GM21367 (cell line): Measurements from ENCODE around the gene ATP8A2.
"Not testable (repeated sequence)": the region's sequence is repeated elsewhere in the genome, so short reads cannot be mapped to it uniquely, and the experiment has no call there.

Experiments
- ATAC-seq: cut with Tn5 transposase; IDR thresholded peaks from one replicate; pipeline ENCODE4 v1.9.1; 2021; ENCODE audit not compliant: unreplicated experiment

Gene ATP8A2

GRCh38 chr13:25945596-25945995, 573.8 kb downstream of the ATP8A2 start:
- ATAC-seq: no peak

- no peak for ATAC-seq
Observed at GRCh38 chr13:25946321-25946720, 574.5 kb downstream of the ATP8A2 start.

GRCh38 chr13:25948910-25949309, 577.1 kb downstream of the ATP8A2 start:
- no peak for ATAC-seq

GRCh38 chr13:25951831-25952230, 580.1 kb downstream of the ATP8A2 start:
- no peak for ATAC-seq

- not testable (repeated sequence) for ATAC-seq
Observed at GRCh38 chr13:25954080-25954479, 582.3 kb downstream of the ATP8A2 start.

- not testable (repeated sequence) for ATAC-seq
Observed at GRCh38 chr13:25954943-25955342, 583.2 kb downstream of the ATP8A2 start.

GRCh38 chr13:25958986-25959385, 587.2 kb downstream of the ATP8A2 start:
- no peak for ATAC-seq

GRCh38 chr13:25961294-25961693, 589.5 kb downstream of the ATP8A2 start:
- ATAC-seq: no peak

- ATAC-seq: no peak
Observed at GRCh38 chr13:25963674-25964073, 591.9 kb downstream of the ATP8A2 start.

GRCh38 chr13:25965596-25965995, 593.8 kb downstream of the ATP8A2 start:
- no peak for ATAC-seq

- no peak for ATAC-seq
Observed at GRCh38 chr13:25966086-25966485, 594.3 kb downstream of the ATP8A2 start.

- no peak for ATAC-seq
Observed at GRCh38 chr13:25967144-25967543, 595.4 kb downstream of the ATP8A2 start.

- no peak for ATAC-seq
Observed at GRCh38 chr13:25971047-25971446, 599.3 kb downstream of the ATP8A2 start.

- no peak for ATAC-seq
Observed at GRCh38 chr13:25971459-25972145, 599.8 kb downstream of the ATP8A2 start.

GRCh38 chr13:25973085-25973484, 601.3 kb downstream of the ATP8A2 start:
- ATAC-seq: no peak

GRCh38 chr13:25973576-25973975, 601.8 kb downstream of the ATP8A2 start:
- no peak for ATAC-seq

- ATAC-seq: no peak
Observed at GRCh38 chr13:25977216-25977615, 605.4 kb downstream of the ATP8A2 start.

- no peak for ATAC-seq
Observed at GRCh38 chr13:25977671-25978070, 605.9 kb downstream of the ATP8A2 start.

GRCh38 chr13:25978961-25979360, 607.2 kb downstream of the ATP8A2 start:
- no peak for ATAC-seq

- ATAC-seq: no peak
Observed at GRCh38 chr13:25979371-25979770, 607.6 kb downstream of the ATP8A2 start.

GRCh38 chr13:25980255-25980654, 608.5 kb downstream of the ATP8A2 start:
- no peak for ATAC-seq

- ATAC-seq: no peak
Observed at GRCh38 chr13:25981060-25981459, 609.3 kb downstream of the ATP8A2 start.

GRCh38 chr13:25982907-25983306, 611.1 kb downstream of the ATP8A2 start:
- no peak for ATAC-seq
